ENCODE results near the gene ELAC2.
A peak's percentile ranks its signal among the peaks of the same experiment; 100 is the strongest.

ELAC2 gene, protein sequence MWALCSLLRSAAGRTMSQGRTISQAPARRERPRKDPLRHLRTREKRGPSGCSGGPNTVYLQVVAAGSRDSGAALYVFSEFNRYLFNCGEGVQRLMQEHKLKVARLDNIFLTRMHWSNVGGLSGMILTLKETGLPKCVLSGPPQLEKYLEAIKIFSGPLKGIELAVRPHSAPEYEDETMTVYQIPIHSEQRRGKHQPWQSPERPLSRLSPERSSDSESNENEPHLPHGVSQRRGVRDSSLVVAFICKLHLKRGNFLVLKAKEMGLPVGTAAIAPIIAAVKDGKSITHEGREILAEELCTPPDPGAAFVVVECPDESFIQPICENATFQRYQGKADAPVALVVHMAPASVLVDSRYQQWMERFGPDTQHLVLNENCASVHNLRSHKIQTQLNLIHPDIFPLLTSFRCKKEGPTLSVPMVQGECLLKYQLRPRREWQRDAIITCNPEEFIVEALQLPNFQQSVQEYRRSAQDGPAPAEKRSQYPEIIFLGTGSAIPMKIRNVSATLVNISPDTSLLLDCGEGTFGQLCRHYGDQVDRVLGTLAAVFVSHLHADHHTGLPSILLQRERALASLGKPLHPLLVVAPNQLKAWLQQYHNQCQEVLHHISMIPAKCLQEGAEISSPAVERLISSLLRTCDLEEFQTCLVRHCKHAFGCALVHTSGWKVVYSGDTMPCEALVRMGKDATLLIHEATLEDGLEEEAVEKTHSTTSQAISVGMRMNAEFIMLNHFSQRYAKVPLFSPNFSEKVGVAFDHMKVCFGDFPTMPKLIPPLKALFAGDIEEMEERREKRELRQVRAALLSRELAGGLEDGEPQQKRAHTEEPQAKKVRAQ

GRCh38 chr17:13017655-13018459 lies at the start of gene ELAC2:
TSS of gene ELAC2 (minus strand) at chr17:13018027. CDS start at chr17:13017947, 80 bp downstream.
- peak; percentile 87 to 90 for DNase-seq (ENCODE audit: low read depth in 2 of 2)

- DNase-seq (ENCODE audit: low read depth in 2 of 2) = no peak
These were observed 47.2 kb upstream of the ELAC2 start for GRCh38 chr17:13065032-13065431.

DNA sequence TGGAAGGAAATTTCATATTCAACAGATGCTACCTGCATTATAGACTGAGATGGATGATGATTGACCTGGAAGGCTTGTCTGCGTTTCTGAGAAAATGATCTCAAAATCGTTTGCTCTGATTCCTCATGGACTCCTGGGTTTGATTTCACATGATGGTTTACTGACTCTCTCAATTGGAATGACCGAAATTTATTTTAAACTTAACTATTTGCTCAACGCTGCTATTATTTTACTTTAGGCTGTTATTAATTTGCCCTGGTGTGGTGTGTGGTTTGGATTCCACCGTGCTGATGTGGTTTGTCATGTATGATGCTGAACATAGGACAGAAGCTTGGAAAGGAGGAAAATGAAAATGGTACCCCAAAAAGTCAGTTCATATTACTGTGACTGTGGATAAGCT lies 37.3 kb upstream of the ELAC2 start:
- no peak for DNase-seq (ENCODE audit: low read depth in 2 of 2)

- DNase-seq (ENCODE audit: low read depth in 2 of 2) = no peak
These were observed 36.8 kb upstream of the ELAC2 start for GRCh38 chr17:13054666-13055065.

- DNase-seq (ENCODE audit: low read depth in 2 of 2) = no peak
These were observed 34.1 kb upstream of the ELAC2 start for GRCh38 chr17:13051915-13052314.

DNA sequence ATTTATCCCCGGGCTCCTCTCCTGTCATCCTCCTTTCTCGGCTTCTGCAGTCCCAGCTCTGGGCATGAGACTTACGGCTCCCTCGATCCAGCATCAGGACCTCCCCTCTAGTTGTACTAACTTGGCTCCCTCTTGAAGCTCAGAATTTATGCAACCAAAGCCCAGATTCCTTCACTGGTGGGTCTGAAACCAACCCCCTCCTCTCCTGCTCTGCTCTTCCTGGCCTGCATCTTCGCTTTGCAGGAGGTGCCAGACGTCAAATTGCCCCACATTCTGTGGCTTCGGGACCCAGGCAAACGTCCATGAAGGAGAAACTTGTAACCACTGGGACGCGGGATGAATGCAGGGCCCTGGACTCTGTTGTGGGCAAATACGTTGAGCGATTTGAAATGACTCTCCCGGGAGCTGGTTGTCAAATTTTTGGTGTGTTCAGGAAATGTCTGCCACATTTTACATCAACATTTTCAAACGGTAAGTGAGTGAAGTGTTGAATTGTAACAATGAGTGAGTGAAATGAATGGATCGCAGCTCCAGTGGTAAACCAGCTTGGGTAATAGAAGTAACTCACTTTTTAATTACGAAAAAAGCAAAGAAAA lies 29.3 kb upstream of the ELAC2 start:
- no peak for DNase-seq (ENCODE audit: low read depth in 2 of 2)

DNA sequence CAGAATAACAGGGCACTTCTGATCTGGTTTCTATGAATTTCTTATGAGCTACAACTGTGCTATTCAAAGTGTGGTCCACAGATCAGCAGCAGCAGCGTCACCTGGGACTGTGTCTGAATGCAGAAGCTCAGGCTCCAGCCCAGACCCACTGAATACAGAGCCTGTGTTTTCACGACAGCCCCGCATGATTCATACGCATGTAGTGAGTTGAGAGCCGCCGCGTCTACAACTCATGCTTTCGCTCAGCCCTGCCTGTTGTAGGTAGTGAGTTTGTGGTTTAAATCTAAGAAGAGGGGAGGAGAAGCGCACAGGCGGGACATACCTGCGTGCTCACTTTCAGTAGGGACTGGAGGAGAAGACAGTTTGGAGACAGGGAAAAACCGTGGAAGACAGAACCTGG lies 28.5 kb upstream of the ELAC2 start:
- DNase-seq (ENCODE audit: low read depth in 2 of 2) = no peak

GRCh38 chr17:13044572-13045065 lies 26.8 kb upstream of the ELAC2 start:
- DNase-seq (ENCODE audit: low read depth in 2 of 2) = no peak

GRCh38 chr17:13038931-13039665 lies 21.3 kb upstream of the ELAC2 start:
- no peak for DNase-seq (ENCODE audit: low read depth in 2 of 2)

DNA sequence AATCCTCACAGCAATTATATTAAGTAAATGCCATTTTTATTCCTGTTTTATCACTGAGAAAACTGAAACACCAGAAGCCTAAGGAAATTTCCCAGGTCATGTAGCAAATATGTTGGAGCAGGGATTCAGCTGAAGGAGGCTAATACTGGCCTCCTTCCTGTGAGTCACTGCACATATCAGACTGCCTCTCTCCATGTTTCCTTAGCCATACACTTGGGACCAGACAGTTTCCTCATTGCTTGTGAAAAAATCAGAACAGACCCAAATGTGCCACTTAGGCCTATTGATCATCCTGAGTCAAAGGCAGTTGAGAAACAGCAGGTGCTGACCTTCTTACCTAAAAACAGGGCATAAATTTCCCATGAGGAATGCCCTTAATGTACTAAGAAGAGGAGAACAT lies 18.9 kb upstream of the ELAC2 start:
- DNase-seq (ENCODE audit: low read depth in 2 of 2) = no peak

GRCh38 chr17:13035420-13035819 lies 17.6 kb upstream of the ELAC2 start:
- no peak for DNase-seq (ENCODE audit: low read depth in 2 of 2)

GRCh38 chr17:13031718-13032350 lies 14.0 kb upstream of the ELAC2 start:
- DNase-seq (ENCODE audit: low read depth in 2 of 2) = peak in 1 of 2 donors; percentile 15

DNA sequence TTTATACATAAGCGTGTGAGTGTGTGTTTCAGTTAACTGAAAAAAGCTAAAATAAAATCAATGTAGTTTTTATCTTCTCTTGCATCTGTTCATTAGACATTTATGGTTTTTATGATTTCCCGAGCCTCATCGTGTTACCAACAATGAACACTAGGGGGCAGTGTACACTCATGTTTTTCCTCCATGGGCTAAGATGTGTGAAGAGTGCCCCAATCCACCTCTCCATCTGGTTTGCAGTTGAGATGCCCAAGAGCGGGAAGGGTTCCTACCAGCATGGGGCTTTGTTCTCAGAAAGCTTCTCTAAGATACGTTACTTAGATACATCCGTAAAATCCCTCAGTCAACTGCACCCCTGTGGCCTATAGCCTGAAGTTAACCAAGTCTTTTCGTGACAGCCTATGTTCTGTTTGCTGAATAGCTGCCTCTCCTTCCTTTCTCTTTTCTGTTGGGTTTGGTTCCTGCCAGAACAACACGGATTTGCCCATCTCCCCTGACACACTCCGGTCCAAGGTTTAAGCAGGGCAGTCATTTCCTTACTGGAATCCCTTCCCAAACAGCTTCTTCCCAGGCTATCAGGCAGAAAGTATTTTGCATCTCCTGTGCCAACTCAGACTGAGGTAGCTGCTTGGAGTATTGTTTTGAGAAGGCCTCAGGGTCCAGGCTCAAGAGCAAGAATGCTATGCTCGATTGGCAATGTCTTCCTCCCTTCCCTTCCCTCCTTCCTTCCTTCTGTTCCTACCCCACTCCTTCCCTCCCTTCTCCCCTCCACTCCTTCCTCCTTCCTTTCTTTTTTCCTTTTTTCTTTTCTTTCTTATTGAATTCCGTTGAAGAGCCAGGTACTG lies 12.9 kb upstream of the ELAC2 start:
- DNase-seq (ENCODE audit: low read depth in 2 of 2) = peak in 1 of 2 donors; percentile 17

DNA sequence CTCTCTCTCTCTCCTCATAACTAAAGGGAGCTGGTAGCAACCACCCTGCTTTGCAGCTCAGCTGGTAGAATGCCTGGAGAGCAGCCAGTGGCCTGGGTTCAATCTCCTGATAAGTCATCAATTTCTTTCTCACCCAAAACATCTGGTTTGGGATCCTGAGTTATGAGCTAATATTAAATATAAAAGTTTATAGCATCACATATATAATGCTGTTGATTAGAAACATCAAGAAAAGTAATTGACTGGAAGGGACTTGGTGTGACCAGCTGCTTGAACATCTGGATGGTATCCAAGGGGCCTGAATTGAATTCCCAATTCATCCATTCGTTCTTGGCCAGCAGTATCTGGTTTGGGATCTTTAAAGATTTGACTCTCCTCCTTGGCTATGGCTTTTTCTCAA lies 12.2 kb upstream of the ELAC2 start:
- DNase-seq (ENCODE audit: low read depth in 2 of 2) = no peak

GRCh38 chr17:13029340-13029739 lies 11.5 kb upstream of the ELAC2 start:
- no peak for DNase-seq (ENCODE audit: low read depth in 2 of 2)

- DNase-seq (ENCODE audit: low read depth in 2 of 2) = no peak
These were observed 9.4 kb upstream of the ELAC2 start for GRCh38 chr17:13027246-13027645.

DNA sequence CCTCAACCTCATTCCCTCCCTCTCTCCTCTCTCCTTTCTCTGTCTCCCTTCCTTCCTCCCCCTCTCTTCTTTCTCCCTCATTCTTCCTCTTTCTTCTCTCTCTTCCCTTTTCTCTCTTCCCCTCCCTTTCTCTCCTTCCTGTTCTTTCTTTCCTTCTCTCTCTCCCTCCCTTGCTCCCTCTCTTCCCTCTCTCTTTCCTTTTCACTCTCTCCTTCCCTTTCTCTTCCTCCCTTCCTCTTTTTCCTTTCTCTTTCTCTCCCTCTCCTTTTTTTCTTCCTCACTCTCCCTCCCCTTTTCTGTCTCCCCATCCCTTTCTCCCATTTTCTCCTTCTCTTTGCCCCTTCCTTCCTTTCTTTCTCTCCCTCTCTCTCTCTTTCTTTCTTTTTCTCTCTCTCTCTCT lies 7.9 kb upstream of the ELAC2 start:
- no peak for DNase-seq (ENCODE audit: low read depth in 2 of 2)

GRCh38 chr17:13025258-13025627 lies 7.4 kb upstream of the ELAC2 start:
- no peak for DNase-seq (ENCODE audit: low read depth in 2 of 2)

DNA sequence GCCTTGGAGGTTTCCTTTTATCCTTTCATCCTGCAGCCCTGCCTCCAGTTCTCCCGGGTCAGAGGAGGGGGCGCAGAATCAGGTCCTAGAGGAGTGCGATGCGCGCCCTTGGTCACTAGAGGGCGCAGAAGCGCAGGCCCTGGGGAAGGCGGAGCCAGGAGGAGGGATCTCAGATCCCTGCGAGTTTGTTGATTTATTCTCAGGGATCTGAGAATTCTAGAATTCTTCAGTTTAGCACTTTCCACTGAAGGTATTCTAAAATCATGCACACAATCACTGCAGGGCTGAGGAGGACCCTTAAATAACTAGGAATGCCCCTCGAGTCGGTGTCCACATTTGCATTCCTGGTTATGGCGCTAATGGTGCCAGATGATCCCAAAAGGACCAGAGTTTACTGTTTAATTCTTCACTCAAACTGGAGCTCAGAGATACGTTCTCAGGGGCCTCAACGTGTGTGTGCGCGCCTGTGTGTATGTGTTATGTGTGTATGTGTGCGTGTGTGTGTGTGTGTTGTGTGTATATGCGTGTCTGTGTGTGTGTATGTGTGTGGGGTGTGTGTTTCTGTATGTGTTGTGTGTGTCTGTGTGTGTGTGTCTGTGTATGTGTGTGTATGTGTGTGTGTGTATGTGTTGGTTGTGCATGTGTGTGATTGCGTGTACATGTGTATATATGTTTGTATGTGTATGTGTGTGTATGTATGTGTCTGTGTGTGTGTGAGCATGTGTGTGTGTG lies 6.9 kb upstream of the ELAC2 start:
- DNase-seq (ENCODE audit: low read depth in 2 of 2) = peak; percentile 7 to 41

Data from stimulated activated CD4-positive, alpha-beta T cell treated with anti-CD3 and anti-CD28 coated beads, Interleukin-1b, Interleukin-23, amount 100 ng/mL, for 1 hour (primary cell).